ENCODE measurements around the gene LRRC45.
"Not testable (repeated sequence)": the region's sequence is repeated elsewhere in the genome, so short reads cannot be mapped to it uniquely, and the experiment has no call there.

LRRC45 gene
- total RNA-seq = 19.0 to 24.3 (median 21.2) reads per million in 3 experiments

GRCh38 chr17:82022981-82023446 is at the start of gene LRRC45:
TSS of gene LRRC45 (plus strand) at chr17:82023305. CDS start at chr17:82023644, 339 bp downstream.
- DNase-seq = peak; percentile 100

- no peak for DNase-seq
Measured at GRCh38 chr17:81973432-81973831, 49.7 kb upstream of the LRRC45 start.

GRCh38 chr17:81976332-81977210 is 46.5 kb upstream of the LRRC45 start:
- no peak for DNase-seq

GRCh38 chr17:81977211-81977808 is 45.8 kb upstream of the LRRC45 start, which contains the start of gene ASPSCR1:
TSS of gene ASPSCR1 (plus strand) at chr17:81977629. CDS start at chr17:81977647, 18 bp downstream.
- DNase-seq = peak; percentile 90

- DNase-seq = no peak
Measured at GRCh38 chr17:81978524-81979298, 44.4 kb upstream of the LRRC45 start.

GRCh38 chr17:81980122-81980521 is 43.0 kb upstream of the LRRC45 start:
- DNase-seq = no peak

DNA sequence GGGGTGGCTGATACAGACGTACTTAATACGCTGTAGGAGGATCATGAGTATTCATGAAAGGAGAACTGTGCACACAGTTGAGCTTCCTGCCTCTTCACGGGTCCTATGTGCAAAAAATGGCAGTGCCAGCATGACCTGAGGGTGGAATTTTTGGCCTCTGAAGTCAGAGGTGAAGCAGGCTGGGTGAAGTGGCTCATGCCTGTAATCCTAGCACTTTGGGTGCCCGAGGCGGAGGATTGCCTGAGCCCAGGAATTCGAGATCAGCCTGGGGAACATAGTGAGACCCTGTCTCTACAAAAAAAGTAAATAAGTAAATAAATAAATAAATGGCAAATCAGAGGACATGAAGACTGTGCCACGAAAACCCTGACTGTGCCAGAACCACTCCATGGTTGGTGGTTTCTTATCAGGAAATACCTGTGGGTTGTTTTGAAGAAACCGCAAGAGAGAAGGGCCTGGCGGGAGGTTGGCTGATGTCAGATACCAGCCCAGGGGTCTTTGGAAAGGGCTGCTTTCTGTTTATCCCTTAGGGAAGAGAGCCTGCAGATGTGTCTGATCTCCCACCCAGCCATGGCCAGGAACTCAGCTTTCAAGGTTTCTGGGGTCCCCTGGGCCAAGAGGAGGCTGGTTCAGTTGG is 42.3 kb upstream of the LRRC45 start:
- peak; percentile 23 for DNase-seq

- not testable (repeated sequence) for DNase-seq
Measured at GRCh38 chr17:81981511-81981910, 41.6 kb upstream of the LRRC45 start.

DNA sequence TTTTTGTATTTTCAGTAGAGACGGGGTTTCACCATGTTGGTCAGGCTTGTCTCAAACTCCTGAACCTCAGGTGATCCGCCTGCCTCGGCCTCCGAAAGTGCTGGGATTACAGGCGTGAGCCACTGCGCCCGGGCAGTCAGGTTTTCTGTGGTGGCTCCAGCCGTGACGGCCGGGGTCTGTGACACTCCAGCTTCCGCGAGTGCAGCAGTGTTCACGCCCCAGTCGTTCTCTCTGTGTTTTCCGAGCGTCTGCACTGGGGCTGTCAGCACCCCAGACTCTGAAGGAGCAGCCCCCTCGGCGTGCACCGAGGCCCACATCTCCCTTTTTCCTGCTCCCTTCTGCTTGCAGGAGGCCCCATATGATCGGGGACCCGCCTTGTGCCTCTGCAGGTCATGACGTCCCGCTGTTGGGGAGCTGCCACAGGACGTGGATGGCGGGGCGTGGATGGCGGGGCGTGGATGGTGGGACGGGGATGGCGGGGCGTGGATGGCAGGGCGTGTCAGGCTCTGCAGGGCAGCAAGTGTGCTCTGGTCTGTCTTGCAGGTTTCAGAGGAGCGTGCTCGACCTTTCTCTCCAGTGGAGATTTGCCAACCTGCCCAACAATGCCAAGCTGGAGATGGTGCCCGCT is 40.0 kb upstream of the LRRC45 start:
- DNase-seq = no peak

GRCh38 chr17:81983639-81984373 is 39.3 kb upstream of the LRRC45 start:
- no peak for DNase-seq

DNA sequence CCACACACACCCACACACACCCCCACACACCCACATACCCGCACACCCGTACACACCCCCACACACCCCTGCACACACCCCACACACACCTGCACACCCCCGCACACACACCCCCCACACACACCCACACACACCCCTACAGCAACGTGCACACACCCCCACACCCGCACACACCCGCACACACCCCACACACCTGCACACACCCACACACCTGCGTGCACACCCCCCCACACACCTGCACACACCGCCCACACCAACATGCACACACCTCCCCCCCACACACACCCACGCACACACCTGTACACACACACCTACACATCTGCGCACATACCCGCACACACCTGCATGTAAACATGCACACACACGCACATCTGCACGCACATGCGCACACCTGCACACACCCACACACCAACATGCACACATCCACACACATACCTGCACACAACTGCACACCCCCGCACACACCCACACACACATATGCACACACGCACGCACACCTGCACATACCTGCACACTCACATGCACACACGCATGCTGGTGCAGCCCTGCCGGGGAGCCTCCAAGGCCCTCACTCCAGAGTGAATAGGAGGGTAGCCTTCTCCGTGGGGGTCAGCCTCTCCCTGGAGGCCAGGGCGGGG is 38.2 kb upstream of the LRRC45 start:
- DNase-seq = no peak

DNA sequence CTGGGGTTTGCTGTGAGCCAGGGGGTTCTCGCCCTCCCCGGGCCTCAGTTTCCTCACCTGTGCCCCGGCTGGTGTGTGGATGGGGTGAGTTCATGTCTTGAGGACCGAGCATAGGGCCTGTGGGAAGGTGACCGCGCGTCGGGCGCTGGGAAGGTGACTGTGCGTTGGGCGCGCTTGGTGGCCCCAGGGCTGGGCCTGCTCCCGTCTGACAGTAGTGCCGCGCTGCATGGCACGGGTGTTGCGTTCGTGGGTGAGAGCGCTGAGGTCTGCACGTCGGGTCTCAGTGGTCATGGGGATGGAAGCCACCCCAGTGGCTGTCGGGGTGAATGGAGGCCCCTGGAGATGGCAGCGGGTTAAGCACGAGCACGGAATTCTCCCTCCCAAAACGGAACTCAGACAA is 36.5 kb upstream of the LRRC45 start:
- no peak for DNase-seq

- no peak for DNase-seq
Measured at GRCh38 chr17:81987161-81987770, 35.8 kb upstream of the LRRC45 start.

DNA sequence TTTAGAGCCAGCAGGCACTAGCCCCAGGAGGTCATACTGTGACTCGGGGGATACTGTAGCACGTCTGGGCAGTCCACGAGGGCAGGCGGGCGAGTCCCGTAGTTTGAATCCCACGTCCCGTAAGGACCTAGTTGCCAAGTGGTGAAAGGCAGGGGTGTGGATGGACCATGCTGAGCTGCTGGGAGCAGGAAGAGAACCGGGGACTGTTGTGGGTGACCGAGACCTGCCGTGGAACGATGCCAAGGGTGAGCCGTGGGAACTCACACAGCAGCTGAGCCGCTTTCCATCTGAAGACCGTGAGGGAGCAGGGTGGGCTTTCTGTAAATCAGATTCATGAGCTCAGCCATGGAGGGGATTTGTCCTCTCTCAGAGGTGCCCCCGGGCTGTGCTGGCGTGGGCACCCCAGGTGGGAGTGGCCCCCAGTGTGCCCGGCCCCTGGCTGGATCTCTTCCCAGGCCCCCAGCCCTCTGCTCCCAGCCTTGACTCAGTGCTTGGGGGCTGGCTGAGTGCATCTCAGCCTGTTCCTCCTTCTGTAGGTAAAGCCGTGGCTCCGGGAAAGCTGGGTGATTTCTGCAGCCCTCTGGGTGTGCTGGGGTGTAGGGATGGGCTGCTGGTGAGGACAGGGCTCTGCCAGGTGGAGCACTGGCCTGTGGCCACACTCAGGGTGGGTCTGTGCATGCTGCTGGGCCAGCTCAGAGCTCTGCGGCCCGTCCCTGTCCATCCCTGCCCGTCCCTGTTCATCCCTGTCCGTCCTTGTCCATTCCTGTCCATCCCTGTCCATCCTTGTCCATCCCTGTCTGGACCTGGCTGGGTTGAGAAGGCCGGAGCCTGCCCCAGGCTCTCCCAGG is 32.0 kb upstream of the LRRC45 start:
- DNase-seq = no peak

DNA sequence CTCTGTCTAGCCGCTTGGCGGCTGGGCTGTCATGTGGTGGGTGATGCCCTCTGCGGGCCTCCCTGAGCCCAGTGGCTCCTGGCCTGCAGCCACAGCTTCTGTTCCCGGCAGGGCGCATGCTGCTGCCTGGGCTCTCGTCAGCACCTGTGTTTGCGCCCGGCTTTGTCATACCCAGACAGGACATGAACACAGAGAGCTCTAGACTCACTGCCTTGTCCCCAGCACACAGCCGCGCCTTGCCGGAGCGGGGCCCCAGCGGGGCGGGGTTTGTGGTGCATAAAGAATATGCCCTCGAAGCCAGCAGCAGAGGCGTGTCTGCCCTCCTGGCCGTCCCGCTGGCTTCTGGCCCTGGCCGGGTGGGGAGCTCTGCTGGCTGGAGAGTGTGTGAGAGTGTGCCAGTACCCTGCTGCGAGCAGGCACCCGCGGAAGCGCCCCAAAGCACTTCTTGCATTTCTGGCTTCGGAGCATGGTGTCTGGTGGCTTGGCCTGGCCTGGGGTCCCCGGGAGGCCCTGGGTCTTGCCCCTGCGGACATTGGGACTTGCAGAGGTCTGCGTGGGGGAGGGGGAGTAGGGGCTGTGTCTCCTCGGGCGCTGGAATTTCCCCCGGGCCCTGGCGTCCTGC is 31.3 kb upstream of the LRRC45 start:
- no peak for DNase-seq

DNA sequence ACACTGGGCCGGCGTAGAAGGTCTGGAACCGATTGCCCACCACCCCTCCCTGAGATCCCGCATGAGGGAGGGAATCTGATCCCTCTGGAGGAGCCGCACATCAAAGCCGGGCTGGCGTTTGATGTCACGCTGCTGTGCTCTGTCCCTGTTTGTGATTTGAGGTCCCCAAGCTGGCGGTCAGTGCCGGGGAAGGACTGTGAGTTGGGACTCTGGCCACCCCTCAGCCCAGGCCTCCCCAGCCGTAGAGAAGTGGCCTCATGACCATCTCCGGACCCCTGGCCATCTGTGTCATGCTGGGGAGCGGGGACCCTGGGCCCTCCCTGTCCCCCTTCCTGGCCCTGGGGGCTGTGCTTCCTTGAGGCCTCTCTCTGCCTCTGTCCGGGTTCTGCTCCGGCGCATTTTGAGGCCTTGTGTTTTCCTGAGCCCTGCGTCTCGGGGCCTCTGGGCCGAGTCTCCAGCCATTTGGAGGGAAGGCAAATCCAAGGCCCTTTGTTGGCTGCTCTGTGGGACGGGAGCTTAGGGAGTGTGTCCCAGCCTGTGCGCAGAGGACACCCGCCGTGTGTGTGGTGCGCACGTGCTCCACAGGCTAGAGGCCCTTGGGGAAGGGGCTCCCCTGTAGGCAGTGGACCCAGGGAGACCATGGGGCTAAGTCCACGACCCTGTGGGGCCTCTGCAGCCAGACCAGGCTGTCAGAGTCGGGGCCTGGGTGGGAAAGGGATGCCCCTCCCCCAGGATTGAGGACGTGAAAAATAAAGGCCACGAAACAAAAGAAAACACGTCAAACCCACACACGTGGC is 30.6 kb upstream of the LRRC45 start:
- DNase-seq = no peak

DNA sequence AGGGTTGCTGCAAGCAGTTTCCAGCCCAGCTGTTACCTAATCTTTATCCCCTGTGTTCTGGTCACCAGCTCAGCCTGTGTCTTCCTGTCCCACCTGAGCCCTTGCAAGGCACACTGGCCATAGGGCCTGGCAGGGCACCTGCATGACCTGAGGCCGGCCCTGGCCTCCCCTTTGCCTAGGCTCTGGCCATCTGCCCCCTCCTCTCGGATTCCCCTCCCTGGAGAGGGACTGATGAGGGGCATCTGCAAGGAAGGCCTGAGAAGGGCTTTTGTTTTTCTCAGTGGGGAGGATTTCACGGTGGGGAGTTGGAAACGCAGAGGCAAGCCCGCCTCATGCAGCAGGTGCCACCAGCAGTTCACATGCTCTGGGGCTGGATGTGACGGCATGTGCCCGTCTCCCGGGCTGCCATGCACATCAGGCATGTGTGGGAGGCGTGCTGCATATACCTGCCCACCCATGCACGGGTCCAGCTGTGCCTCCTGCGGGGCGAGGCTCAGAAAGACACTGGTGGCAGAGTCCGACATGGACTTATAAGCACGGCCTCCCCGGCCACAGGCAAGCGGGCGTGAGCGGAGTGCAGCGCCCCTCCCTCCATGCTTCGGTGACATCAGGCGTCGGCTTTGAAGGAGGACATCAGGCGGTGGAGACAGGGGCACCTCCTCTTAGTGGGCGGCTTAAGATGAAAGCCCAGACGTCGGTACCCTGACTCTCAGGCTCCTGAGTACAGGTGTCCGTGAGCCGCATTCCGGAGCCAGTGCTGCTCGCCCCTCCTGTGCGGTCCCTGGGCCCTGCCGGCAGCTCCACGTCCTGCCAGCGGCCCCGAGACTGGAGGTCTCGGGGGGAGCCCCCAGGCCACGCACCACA is 29.1 kb upstream of the LRRC45 start:
- DNase-seq = no peak

All from central memory CD4-positive, alpha-beta T cell (primary cell).